ENCODE measurements around the gene NOB1.

- TF ChIP-seq CTCF (IDR thresholded peaks at IDR 0.05) (no peak), POLR2A (IDR thresholded peaks at IDR 0.05) (no peak)
These were observed 51.1 kb downstream of the NOB1 start for GRCh38 chr16:69703638-69704037.
